ENCODE results near the gene SDC1.
"Not testable (repeated sequence)": the region's sequence is repeated elsewhere in the genome, so short reads cannot be mapped to it uniquely, and the experiment has no call there.

SDC1 gene, protein sequence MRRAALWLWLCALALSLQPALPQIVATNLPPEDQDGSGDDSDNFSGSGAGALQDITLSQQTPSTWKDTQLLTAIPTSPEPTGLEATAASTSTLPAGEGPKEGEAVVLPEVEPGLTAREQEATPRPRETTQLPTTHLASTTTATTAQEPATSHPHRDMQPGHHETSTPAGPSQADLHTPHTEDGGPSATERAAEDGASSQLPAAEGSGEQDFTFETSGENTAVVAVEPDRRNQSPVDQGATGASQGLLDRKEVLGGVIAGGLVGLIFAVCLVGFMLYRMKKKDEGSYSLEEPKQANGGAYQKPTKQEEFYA

DNA sequence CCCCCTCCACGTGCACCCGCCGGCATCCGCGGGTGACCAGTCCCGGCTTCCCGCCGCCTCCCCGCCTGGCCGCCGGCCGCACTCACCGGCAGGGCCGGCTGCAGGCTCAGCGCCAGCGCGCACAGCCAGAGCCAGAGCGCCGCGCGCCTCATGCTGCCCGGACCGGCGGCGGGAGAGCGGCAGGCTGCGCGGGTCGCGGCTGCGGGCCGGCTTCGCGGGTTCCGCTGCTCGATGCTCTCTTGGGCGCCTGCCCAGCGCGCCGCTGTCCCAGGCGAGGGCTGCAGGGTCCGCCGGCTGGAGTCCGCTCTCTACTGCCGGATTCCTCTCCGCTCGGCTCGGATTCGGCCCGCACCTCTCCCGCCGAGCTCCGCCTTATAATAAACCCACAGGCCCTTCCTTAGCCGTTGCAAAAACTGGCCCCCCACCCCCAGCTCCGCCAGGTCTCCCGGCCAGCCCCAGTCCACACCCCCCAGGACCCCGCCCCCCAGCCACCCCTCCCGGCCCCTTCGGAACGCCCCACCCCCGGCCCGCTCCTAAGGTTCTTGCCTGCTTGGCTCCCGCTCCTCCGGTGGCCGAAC, at the start of gene SDC1:
Gene SDC1, minus strand, starts transcription at position 415 of the 578 bp plus-strand sequence. Its CDS starts 263 bp downstream, at position 152.
- DNase-seq, result no peak

DNA sequence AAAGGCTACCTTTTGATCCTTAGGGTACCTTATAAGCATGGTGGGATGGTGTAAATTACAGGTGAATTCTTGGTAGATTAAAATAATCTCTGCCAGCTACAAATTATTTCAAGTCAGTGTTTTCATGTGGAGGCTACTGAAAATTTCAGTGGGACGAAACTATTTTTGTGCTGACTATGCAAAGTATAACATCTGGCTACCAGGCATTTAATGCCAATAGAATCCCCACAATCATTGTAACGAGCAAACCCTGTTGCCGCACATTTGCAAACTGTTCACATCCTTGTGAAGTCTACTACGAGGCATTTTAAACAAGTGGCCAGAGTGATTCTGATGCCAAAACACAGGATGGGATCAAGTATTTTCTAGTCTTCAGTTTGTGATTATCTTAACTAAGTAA, 48.1 kb upstream of the SDC1 start:
- DNase-seq, result no peak

DNA sequence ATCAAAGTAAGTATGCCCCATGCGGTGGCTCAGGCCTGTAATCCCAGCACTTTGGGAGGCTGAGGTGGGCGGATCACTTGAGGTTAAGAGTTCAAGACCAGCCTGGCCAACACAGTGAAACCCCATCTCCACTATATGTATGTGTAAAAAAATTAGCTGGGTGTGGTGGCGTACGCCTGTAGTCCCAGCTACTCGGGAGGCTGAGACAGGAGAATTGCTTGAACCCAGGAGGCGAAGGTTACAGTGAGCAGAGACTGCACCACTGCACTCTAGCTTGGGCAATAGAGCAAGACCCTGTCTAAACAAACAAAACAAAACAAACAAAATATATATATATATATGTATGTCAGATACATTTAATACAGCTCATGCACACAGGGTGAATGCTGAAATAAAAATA, 43.4 kb upstream of the SDC1 start:
- DNase-seq, result not testable (repeated sequence)

DNA sequence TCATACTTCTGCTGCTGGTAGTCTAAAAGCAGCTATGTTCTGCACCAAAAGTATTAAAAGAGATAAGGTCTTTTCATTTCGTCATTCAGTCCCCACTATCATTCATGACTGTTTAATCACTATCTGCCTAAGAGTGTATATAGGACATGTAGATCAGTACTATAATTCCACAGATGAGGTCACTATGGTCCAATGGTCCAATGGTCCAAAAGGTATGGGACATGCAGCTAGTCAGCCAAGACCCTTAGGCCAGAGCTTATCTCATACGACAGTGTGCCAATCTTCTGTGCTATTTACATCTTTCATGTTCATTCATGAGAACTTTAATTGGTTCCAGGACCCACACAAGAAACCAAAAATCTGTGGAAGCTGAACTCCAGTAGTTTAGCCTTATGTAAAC, 42.6 kb upstream of the SDC1 start:
- DNase-seq, result no peak

DNA sequence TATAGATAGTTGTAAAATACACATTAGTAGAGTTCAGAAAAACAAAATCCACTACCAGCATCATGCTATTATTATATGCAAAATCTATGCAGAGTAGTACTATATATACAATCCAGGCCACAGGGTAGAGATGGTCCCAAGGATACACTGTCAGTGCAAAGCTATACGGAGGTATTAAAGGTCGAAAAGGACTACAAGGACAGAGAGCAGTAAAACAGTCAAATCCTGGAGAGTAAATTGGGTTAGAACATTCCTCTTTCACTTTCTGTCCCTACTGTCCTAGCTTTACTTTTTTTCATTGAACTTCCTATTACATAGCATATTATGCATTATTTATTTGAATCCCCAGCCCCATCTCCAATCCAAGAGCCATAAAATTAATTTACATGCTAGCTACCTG, 39.7 kb upstream of the SDC1 start:
- DNase-seq, result no peak

DNA sequence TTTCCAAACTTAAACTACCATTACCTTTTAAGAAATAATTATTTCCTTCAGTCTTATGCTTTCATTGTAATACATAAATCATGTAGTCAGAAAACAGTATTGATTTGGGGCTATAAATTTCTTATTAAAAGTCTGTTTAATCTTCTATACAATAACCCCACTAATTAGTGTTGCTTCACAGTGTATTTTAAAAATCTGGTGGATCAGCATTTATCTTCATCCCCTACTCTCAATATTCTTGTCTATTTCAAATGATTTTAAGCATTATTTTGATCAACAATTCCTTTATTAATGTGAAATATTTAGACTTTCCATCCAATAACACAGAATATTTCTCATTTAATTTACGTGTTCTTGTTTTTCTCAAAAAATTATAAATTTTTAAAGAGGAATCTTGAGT, 32.5 kb upstream of the SDC1 start:
- DNase-seq, result no peak

DNA sequence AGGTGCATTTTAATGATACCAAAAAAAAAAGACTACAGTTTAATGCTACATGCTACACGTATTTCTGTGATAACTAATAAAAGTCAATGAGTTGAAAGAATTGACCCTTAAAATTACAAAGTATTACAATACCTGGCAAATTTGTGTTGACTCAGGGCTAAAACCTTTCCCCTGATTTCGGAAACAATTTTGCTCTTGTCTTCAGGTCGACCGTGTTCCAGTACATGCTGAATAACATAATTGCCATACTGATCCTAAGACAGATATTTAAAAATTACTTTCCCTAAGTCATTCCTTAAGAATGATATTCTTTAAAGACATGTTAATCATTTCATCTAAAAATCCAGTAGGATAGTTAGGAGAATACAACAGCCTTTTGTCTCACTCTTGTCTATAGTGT, 29.8 kb upstream of the SDC1 start:
- DNase-seq, result no peak

DNA sequence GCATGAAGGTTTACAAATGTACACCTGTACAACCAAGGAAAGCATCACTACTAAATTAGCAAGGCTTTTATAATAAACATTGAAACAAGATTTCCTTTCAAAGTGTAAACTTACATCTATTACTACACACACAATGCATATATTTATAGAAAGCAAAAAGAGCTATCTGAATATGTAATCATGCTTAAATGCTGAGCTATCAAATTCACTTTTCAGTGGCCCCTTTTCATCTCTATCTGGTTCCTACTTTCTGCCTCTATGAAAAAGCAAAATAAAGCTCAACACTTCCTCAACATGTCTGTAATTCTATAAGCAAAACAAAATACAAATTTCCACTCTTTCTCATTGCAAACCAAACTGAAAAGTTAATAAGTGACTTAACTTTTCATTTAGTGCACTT, 25.5 kb upstream of the SDC1 start:
- DNase-seq, result no peak

DNA sequence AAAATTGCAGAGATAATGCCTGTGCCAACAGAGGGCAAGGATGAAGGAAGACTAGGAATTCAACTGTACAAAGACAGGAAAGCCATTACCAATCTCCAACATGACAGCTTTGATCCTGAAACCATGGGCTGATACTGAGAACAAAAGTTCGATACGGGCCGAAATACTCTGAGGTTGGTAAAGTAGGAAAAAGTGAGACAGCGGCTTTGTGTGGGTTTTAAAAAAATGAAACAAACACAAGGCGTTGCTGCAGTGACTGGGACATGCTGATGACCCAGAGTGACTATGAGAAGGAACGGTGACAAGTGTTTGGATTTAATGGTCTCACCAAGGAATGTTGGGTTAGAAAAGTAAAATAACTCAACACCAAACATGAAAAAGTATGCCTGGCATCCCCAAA, 24.2 kb upstream of the SDC1 start:
- DNase-seq, result no peak

DNA sequence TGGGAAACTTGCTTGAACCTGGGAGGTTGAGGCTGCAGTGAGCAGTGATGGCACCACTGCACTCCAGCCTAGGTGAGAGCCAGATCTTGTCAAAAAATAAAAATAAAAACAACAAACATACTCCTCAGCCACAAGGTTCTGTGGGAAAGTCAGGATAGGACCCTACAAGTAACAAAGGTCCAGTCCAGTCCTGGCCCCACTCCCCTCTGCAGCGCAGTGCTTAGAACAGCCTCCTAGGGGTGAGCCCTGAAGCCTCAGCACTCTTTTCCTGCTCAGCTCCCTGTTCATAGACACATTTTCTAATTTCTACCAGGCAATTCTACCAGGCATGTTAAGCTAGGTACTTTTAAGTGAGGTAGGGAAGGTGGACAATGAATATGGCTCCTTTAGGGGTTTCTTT, 22.2 kb upstream of the SDC1 start:
- DNase-seq, result no peak

DNA sequence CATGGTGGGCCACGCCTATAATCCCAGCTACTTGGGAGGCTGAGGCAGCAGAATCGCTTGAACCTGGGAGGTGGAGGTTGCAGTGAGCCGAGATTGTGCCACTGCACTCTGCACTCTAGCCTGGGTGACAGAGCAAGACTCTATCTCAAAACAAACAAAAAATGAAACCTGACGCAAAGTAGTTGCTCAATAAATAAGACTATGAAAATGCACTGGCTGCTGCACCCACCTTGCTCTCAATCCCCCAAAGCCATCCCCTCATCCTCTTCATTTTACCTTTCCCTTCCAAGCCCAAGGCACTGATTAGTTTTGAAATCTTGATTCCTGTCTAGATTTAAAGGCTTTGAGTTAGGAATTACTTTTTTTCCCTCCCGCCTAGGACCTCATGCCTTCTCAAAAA, 18.7 kb upstream of the SDC1 start:
- not testable (repeated sequence) for DNase-seq

DNA sequence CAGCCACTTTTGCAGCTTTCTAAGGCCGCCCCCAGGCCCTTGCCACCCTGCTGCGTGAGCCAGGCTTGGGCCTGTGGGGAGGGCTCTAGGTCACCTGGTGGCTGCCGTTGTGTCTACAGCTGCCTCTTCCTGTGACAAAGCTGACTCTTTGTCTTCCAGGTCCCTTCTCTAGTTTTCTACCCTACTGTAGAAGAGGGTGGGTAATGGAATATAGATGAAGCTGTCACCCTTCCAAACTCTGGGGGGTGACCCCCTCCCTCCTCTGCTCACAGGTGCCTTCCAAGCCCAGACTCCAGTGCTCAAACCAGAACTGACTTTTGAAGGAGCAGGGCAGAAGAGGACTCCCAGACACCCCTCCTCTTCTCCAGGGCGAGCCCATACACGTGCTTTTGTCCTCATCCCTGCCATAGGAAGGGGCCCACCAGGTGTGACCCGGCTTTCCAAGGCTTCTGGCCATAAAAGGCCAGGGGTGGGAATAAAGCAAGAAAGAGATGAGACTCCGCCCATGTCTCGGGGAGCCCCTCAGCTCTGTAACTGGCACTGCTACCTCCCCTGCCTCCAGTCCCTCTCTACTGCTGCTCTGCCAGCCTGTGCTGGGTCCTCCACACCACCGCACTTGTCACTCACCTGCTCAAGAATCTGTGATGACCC, 17.9 kb upstream of the SDC1 start:
- DNase-seq, result no peak

DNA sequence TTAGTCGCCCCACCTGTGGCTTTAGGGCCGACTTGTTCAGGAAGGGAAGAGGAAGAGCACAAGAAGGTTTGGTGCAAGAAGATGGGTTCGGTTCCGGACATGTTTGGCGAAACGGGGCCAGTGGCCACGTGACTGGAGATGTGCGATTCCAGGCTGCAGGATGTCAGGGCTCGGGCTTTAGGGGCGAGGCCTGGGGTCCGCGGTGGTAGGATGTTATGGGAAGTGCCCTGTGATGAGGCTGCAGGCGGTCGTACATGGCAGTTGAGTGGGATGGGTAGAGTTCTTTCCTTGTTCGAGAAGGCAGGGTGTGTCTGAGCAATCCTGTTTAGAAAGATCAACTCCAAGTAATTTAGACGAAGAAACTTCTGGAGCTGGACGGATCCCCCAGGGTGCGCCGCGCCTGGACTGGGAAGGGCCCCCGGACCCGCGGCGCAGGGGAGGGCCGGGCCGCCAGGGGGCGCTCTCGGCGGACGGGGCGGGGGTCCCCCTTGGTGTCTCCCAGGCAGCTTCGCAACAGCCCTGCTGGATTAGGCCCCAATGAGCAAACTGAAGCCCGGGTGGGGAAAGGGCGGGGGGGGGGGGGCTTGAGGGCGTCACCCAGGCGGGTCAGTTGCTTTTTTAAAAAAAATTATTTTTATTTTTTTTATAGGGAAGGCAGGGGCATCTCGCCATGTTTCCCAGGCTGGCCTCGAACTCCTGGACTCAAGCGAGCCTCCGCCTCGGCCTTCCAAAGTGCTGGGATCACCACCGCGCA, 17.2 kb upstream of the SDC1 start:
- DNase-seq, result no peak

DNA sequence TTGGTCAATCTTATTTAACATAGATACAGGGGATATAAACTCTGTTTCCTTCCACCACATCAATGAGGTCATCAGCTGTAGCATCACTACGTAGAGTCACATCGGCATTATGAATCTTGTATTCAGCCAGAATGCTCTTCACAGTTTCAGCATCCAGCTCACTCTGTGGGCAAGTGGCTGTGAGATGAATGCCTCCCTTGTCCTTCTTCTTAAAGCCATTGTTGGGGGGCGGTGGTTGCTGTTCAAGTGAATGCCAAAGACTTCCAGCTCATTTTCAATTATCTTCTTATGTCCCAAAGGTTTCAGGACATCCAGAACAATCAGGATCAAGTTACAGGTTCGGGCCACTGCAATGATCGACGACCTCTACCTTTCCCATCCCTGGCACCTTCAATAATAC, 15.4 kb upstream of the SDC1 start:
- not testable (repeated sequence) for DNase-seq

DNA sequence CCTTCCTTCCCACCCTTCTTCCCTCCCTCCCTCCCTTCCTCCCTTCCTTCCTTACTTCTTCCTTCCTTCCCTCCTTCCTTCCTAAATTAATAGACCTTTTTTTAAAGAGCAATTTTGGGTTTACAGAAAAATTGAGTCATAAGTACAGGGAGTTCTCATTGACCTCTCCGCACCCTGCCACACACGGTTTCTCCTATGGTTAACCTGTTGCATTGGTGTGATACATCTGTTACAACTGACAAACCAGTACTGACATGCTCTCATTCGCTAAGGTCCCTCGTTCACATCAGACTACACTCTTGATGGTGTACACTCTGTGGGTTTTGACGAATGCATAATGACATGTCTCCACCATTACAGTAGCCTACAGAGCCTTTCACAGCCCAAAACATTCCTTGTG, 11.6 kb upstream of the SDC1 start:
- DNase-seq, result no peak

DNA sequence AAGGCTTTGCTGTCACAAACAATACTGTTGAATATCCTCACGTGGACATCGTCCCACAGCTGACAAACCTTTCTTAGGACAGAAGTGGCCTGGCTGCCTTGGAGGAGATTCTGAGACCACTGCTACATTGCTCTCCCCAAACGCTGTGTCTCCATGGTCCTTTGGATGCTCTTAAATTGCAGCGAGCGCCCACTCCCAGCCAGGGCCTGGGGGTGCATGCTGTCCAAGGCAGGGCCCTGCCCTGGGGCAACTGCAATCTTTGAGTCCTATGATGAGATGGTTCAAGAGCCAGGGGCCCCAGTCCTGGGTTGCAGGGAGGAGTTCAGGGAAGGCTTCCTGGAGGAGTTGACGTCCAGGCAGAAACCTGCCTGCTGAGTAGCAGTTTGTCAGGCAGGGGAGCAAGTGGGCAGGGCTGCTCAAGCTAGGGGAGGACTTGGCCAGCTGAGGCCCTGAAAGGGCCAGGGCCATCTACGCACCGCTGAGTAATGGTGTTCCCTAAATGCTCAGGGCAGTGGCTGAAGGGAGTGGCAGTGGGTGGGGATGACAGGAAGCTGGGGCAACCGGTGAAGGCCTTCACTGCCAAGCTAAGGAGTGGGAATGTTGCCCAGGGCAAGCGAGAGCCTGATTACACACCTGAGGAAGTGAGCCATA, 10.8 kb upstream of the SDC1 start:
- no peak for DNase-seq

DNA sequence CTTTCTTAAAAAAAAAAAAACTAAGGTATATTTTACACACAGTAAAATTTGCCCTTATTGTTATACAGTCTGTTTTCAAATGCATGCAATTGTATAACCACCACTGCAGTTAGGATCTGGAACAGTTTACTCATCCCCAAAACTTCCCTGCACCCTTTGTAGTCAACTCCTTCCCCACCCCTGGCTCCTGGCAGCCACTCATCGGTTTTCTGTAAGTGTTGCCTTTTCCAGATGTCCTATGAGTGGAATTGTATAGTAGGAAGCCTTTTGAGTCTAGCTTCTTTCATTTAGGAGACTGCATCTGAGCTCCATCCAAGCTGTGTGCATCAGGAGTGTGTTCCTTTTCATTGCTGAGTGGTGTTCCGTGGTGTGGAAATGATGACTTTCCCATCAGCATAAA, 9.7 kb upstream of the SDC1 start:
- not testable (repeated sequence) for DNase-seq

DNA sequence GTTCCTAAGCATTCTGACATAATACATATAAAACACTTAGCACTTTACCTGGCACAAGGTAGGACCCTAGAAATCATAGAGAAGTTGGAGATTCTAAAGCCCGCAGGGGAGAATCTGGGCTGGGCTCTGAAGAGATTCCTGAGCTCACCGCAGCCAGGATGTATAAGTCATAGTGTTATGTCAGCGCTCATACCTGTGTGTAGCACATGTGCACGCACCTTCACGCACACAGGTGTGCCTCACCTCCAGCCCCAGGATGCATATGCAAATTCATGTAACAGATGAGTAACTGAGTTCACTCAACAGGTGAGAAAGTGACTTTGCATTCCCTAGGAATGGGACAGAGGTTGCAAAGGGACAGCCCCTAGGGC, 7.9 kb upstream of the SDC1 start:
- DNase-seq, result no peak

DNA sequence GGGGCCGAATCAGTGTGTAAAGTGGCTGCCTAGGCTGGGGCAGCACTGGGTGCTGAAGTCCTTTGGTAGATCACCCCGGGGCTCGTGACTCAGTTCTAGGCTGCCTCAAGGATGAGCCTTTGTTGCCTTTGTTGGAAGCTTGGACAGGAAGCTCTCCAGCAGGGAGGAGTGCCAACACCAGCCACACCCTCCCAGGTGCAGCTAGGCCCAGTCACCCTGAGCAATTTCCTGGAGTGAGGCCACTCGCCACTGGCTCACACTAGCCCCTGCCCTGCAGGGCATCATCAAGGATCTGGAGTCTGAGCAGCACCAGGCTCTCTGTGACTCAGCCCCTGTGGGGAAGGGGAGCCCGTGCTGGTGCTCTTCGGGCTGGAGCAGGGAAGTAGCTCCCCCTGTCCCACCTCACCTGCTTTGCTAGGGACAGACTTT, 6.7 kb upstream of the SDC1 start:
- no peak for DNase-seq

DNA sequence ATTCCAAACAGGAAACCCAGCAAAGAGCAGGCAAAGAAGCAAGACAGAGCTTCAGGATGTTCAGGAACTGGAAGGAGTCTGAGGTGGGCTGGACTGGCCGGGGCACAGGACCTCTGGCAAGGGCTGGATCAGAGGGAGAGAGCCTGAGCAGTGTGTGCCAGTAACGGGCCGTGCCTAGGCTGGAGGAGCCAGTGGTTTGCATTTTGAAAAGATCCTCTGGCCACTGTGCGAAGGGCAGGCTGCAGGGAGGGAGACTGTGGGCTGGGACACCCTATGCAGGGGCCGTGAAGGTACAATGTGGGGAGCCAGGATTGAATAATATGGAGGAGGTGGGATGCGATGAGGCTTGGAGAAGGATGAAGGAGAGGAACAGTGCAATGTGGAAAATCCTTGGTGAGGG, 6.2 kb upstream of the SDC1 start:
- DNase-seq, result no peak

DNA sequence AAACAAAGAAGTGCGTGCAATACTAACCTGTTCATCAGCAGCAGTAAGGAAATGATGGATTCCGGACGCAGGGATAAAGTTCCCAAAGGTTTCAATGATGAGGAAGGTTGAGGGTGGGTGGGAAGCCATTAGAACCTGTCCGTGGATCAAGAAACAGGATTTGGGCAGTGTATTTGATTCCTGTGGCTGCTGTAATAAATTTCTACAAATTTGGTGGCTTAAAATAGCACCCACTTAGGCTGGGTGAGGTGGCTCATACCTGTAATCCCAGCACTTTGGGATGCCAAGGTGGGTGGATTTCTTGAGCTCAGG, 5.1 kb upstream of the SDC1 start:
- DNase-seq, result no peak

DNA sequence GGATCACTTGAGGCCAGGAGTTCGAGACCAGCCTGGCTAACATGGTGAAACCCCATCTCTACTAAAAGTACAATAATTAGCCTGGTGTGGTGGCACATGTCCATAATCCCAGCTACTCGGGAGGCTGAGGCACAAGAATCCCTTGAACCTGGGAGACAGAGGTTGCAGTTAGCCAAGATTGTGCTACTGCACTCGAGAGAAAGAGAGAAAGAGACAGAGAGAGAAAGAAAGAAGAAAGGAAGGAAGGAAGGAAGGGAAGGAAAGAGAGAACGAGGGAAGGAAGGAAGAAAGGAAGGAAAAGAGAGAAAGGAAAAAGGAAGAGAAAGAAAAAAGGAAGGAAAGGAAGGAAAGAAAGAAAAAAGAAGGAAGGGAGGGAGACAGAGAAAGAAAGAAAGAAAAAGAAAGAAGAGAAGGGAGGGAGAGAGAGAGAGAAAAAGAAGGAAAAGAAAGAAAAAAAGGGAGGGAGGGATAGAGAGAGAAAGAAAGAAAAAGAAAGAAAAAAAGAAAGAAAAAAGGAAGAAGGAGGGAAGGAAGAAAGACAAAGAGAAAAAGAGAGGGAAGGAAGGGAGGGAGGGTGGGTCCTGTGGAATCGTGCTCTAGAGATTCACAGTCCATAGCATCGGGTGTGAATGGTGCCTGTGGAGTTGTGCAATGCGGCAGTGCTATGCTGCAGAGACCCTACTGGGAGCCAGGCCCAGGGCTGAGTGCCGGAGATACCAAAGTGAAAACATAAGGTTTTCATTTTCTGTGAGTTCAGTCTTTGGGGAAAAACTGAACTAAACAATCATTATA, 4.6 kb upstream of the SDC1 start:
- no peak for DNase-seq

Measured in activated effector memory CD4-positive, alpha-beta T cell treated with Interleukin-2 at 50 U/mL for 16 hours (primary cell).